ENCODE results near the gene RNASE11. TPM values are rescaled to one million over a fixed set of nuclear protein-coding genes. Genes with fewer than 3 reads are reported as not detected.

The RNASE11 gene
- total and polyA plus RNA-seq, 4 donors: not detected

GRCh38 chr14:20560961-20561360, 26.8 kb downstream of the RNASE11 start, which contains the start of gene RNASE9:
Gene RNASE9 (minus strand): TSS chr14:20561047.
- DNase-seq (ENCODE audit: low spot score): no peak
- H3K4me1 ChIP-seq (ENCODE audit: control insufficient read depth in 4 of 4, insufficient read depth in 4 of 4, low read length in 3 of 4): no peaks in the 10 kb centered on the region
- H3K4me3 ChIP-seq (ENCODE audit: low read depth in 1 of 3, low read length in 3 of 3): no peak within 1 kb of the TSS
- no peaks in the 10 kb centered on the region for H3K27me3 ChIP-seq (ENCODE audit: control insufficient read depth in 4 of 4, insufficient read depth in 4 of 4, low read length in 3 of 4)
- H3K27ac ChIP-seq (ENCODE audit: low read depth in 1 of 2, low read length in 2 of 2): no peak within 1 kb of the TSS
- no peak within 1 kb of the TSS for H3K9ac ChIP-seq (ENCODE audit: low read depth in 1 of 2, low read length in 2 of 2)
- 95% methylated on average over 3 of the region's 3 CpGs for WGBS
- H3K36me3 ChIP-seq (ENCODE audit: control insufficient read depth in 4 of 4, insufficient read depth in 3 of 4, low read depth in 1 of 4, low read length in 3 of 4): no peaks in the 10 kb centered on the region
- TF ChIP-seq TAF1 (conservative IDR thresholded peaks at IDR 0.05): no peak
- no peak for TF ChIP-seq EGR1 (IDR thresholded peaks at IDR 0.05; ENCODE audit: low read depth in 2 of 2)
- TF ChIP-seq RXRA (IDR thresholded peaks at IDR 0.05): no peak
- no peak for TF ChIP-seq REST (IDR thresholded peaks at IDR 0.05)
- no peak for TF ChIP-seq ATF3 (IDR thresholded peaks at IDR 0.05)
- no peak for TF ChIP-seq JUND (IDR thresholded peaks at IDR 0.05)
- TF ChIP-seq CTCF (IDR thresholded peaks at IDR 0.05; ENCODE audit: low read depth, low read length, missing input control): no peak
- TF ChIP-seq FOXA1 (IDR thresholded peaks at IDR 0.05): no peak
- TF ChIP-seq NR2F2 (IDR thresholded peaks at IDR 0.05): no peak
- no peak for TF ChIP-seq SP1 (IDR thresholded peaks at IDR 0.05)
- TF ChIP-seq GABPA (IDR thresholded peaks at IDR 0.05 in 1 of 2, conservative IDR thresholded peaks at IDR 0.05 in 1 of 2): no peak
- no peak for TF ChIP-seq HNF4A (conservative IDR thresholded peaks at IDR 0.05)
- TF ChIP-seq MAX (IDR thresholded peaks at IDR 0.05): no peak
- no peak for TF ChIP-seq YY1 (IDR thresholded peaks at IDR 0.05)
- TF ChIP-seq ZBTB33 (IDR thresholded peaks at IDR 0.05): no peak
- no peaks in the 10 kb centered on the region for H3K9me3 ChIP-seq (ENCODE audit: control insufficient read depth in 4 of 4, low read length in 3 of 4)

- Histone ChIP-seq H3K9ac (ENCODE audit: low read depth in 1 of 2, low read length in 2 of 2) (no peak overlapping the region), H3K27me3 (ENCODE audit: control insufficient read depth in 4 of 4, insufficient read depth in 4 of 4, low read length in 3 of 4) (no peaks in the 10 kb centered on the region), H3K27ac (ENCODE audit: low read depth in 1 of 2, low read length in 2 of 2) (no peak overlapping the region), H3K9me3 (ENCODE audit: control insufficient read depth in 4 of 4, low read length in 3 of 4) (no peaks in the 10 kb centered on the region), H3K36me3 (ENCODE audit: control insufficient read depth in 4 of 4, insufficient read depth in 3 of 4, low read depth in 1 of 4, low read length in 3 of 4) (no peaks in the 10 kb centered on the region), H3K4me1 (ENCODE audit: control insufficient read depth in 4 of 4, insufficient read depth in 4 of 4, low read length in 3 of 4) (no peaks in the 10 kb centered on the region), H3K4me3 (ENCODE audit: low read depth in 1 of 3, low read length in 3 of 3) (no peak overlapping the region)
- TF ChIP-seq JUND (IDR thresholded peaks at IDR 0.05) (no peak), GABPA (IDR thresholded peaks at IDR 0.05 in 1 of 2, conservative IDR thresholded peaks at IDR 0.05 in 1 of 2) (no peak), NR2F2 (IDR thresholded peaks at IDR 0.05) (no peak), CTCF (IDR thresholded peaks at IDR 0.05; ENCODE audit: low read depth, low read length, missing input control) (no peak), FOXA2 (IDR thresholded peaks at IDR 0.05) (no peak), SP1 (IDR thresholded peaks at IDR 0.05) (no peak), HNF4A (conservative IDR thresholded peaks at IDR 0.05) (no peak), YY1 (IDR thresholded peaks at IDR 0.05) (no peak), ATF3 (IDR thresholded peaks at IDR 0.05) (no peak), ZBTB33 (IDR thresholded peaks at IDR 0.05) (no peak), RAD21 (IDR thresholded peaks at IDR 0.05) (no peak), RXRA (IDR thresholded peaks at IDR 0.05) (no peak), EGR1 (IDR thresholded peaks at IDR 0.05; ENCODE audit: low read depth in 2 of 2) (no peak)
- DNase-seq (ENCODE audit: low spot score): no peak
- WGBS: 64% methylated on average over 2 of the region's 2 CpGs
These were observed 28.3 kb downstream of the RNASE11 start for GRCh38 chr14:20559461-20559904.

Measured in liver (tissue), 9 donors.